ENCODE data around the gene KBTBD7.
A peak's percentile ranks its signal among the peaks of the same experiment; 100 is the strongest.

The KBTBD7 gene, protein sequence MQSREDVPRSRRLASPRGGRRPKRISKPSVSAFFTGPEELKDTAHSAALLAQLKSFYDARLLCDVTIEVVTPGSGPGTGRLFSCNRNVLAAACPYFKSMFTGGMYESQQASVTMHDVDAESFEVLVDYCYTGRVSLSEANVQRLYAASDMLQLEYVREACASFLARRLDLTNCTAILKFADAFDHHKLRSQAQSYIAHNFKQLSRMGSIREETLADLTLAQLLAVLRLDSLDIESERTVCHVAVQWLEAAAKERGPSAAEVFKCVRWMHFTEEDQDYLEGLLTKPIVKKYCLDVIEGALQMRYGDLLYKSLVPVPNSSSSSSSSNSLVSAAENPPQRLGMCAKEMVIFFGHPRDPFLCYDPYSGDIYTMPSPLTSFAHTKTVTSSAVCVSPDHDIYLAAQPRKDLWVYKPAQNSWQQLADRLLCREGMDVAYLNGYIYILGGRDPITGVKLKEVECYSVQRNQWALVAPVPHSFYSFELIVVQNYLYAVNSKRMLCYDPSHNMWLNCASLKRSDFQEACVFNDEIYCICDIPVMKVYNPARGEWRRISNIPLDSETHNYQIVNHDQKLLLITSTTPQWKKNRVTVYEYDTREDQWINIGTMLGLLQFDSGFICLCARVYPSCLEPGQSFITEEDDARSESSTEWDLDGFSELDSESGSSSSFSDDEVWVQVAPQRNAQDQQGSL

DNA sequence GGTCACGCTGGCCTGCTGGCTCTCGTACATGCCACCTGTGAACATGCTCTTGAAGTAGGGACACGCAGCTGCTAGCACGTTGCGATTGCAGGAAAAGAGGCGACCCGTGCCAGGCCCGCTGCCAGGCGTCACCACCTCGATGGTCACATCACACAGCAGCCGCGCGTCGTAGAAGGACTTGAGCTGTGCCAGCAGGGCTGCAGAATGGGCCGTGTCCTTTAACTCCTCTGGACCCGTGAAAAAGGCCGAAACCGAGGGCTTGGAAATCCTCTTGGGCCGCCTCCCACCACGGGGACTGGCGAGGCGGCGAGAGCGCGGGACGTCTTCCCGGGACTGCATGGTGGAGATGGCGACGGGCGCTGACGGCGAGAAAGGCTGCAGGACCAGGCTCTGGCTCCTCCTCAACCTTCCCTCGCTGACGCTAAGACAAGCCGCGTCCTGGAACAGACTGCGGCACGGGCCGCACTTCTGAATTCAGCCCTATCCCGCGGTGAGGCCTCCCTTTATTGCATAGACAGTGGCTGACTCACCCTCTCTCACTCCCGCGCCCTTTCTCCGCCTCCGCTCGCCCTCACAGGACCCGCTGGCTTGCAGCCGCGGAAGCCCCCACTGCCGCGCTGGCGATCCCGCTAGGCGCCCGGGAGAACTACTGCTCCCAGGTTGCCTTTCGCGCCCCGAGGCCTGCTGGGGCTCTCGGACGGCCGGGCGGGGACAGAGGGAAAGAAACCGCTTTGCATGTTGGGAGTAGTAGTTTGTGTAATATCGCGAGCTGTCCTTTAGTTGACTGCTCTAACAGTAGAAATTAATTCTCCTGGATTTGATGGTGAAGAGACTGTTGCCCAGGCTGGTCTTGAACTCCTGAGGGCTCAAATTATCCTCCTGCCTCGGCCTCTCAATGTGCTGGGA, at the start of gene KBTBD7:
KBTBD7 (minus strand) TSS at position 651 of the 906 bp plus-strand sequence; CDS start at position 339, 312 bp downstream.
- ATAC-seq, result peak; percentile 99
- no peak for TF ChIP-seq SNAI2 (CRISPR knock-in tag; IDR thresholded peaks at IDR 0.05)
- TF ChIP-seq ISL1 (CRISPR knock-in tag; IDR thresholded peaks at IDR 0.05), result no peak
- no peak for TF ChIP-seq TOX (CRISPR knock-in tag; IDR thresholded peaks at IDR 0.05; ENCODE audit: borderline replicate concordance)
- no peak for TF ChIP-seq ZFP30 (CRISPR knock-in tag; IDR thresholded peaks at IDR 0.05)
- TF ChIP-seq ARNTL (CRISPR knock-in tag; IDR thresholded peaks at IDR 0.05; ENCODE audit: borderline replicate concordance, low read depth), result no peak
- peak; percentile 49; the same call in 1 of the 2 replicates for TF ChIP-seq ZNF70 (CRISPR knock-in tag; IDR thresholded peaks at IDR 0.05)
- no peak for TF ChIP-seq PPARA (CRISPR knock-in tag; IDR thresholded peaks at IDR 0.05; ENCODE audit: borderline replicate concordance)
- TF ChIP-seq, protein P1, sequence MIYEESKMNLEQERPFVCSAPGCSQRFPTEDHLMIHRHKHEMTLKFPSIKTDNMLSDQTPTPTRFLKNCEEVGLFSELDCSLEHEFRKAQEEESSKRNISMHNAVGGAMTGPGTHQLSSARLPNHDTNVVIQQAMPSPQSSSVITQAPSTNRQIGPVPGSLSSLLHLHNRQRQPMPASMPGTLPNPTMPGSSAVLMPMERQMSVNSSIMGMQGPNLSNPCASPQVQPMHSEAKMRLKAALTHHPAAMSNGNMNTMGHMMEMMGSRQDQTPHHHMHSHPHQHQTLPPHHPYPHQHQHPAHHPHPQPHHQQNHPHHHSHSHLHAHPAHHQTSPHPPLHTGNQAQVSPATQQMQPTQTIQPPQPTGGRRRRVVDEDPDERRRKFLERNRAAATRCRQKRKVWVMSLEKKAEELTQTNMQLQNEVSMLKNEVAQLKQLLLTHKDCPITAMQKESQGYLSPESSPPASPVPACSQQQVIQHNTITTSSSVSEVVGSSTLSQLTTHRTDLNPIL (CRISPR knock-in tag; IDR thresholded peaks at IDR 0.05; ENCODE audit: low read depth), result no peak
- TF ChIP-seq ZNF565 (CRISPR knock-in tag; conservative IDR thresholded peaks at IDR 0.05; ENCODE audit: low read depth), result no peak
- TF ChIP-seq CSDC2 (CRISPR knock-in tag; IDR thresholded peaks at IDR 0.05), result no peak
- TF ChIP-seq BACH2 (CRISPR knock-in tag; IDR thresholded peaks at IDR 0.05; ENCODE audit: borderline replicate concordance), result no peak
- TF ChIP-seq, protein P2, sequence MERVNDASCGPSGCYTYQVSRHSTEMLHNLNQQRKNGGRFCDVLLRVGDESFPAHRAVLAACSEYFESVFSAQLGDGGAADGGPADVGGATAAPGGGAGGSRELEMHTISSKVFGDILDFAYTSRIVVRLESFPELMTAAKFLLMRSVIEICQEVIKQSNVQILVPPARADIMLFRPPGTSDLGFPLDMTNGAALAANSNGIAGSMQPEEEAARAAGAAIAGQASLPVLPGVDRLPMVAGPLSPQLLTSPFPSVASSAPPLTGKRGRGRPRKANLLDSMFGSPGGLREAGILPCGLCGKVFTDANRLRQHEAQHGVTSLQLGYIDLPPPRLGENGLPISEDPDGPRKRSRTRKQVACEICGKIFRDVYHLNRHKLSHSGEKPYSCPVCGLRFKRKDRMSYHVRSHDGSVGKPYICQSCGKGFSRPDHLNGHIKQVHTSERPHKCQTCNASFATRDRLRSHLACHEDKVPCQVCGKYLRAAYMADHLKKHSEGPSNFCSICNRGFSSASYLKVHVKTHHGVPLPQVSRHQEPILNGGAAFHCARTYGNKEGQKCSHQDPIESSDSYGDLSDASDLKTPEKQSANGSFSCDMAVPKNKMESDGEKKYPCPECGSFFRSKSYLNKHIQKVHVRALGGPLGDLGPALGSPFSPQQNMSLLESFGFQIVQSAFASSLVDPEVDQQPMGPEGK (CRISPR knock-in tag; IDR thresholded peaks at IDR 0.05; ENCODE audit: borderline replicate concordance), result no peak; the same call in 1 of the 2 replicates
- TF ChIP-seq TCF4 (CRISPR knock-in tag; IDR thresholded peaks at IDR 0.05; ENCODE audit: borderline replicate concordance), result no peak
- no peak for TF ChIP-seq GLIS3 (CRISPR knock-in tag; IDR thresholded peaks at IDR 0.05)
- TF ChIP-seq, protein P3, sequence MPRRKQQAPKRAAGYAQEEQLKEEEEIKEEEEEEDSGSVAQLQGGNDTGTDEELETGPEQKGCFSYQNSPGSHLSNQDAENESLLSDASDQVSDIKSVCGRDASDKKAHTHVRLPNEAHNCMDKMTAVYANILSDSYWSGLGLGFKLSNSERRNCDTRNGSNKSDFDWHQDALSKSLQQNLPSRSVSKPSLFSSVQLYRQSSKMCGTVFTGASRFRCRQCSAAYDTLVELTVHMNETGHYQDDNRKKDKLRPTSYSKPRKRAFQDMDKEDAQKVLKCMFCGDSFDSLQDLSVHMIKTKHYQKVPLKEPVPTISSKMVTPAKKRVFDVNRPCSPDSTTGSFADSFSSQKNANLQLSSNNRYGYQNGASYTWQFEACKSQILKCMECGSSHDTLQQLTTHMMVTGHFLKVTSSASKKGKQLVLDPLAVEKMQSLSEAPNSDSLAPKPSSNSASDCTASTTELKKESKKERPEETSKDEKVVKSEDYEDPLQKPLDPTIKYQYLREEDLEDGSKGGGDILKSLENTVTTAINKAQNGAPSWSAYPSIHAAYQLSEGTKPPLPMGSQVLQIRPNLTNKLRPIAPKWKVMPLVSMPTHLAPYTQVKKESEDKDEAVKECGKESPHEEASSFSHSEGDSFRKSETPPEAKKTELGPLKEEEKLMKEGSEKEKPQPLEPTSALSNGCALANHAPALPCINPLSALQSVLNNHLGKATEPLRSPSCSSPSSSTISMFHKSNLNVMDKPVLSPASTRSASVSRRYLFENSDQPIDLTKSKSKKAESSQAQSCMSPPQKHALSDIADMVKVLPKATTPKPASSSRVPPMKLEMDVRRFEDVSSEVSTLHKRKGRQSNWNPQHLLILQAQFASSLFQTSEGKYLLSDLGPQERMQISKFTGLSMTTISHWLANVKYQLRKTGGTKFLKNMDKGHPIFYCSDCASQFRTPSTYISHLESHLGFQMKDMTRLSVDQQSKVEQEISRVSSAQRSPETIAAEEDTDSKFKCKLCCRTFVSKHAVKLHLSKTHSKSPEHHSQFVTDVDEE (CRISPR knock-in tag; IDR thresholded peaks at IDR 0.05), result peak; percentile 68; the same call in 1 of the 2 replicates
- no peak for TF ChIP-seq ZNF8 (CRISPR knock-in tag; IDR thresholded peaks at IDR 0.05)

DNA sequence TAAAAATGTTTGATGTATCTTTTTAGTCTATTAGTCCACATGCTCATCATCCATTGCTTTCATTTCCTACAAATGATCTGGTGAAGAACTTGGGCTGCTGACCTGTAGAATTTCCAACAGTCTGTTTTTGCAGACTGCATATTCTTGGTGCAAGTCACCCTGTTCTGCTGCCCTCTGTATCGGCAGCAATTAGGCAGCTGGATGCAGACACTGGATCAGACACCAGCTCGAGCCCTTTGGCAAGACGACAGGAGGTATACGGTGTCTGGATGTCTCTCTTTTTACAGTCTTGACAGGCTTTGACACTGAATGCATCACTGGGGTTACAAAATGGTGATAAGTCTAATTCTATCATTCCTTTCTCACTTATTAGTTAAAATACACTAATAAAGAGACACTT, 47.3 kb upstream of the KBTBD7 start:
- no peak for ATAC-seq

More for the DNA sequence above, 47.3 kb upstream of the KBTBD7 start:
- TF ChIP-seq ZNF8 (CRISPR knock-in tag; IDR thresholded peaks at IDR 0.05) (no peak), GLIS3 (CRISPR knock-in tag; IDR thresholded peaks at IDR 0.05) (no peak), PPARA (CRISPR knock-in tag; IDR thresholded peaks at IDR 0.05; ENCODE audit: borderline replicate concordance) (no peak), RARB (CRISPR knock-in tag; IDR thresholded peaks at IDR 0.05) (no peak), CSDC2 (CRISPR knock-in tag; IDR thresholded peaks at IDR 0.05) (no peak), ESRRG (CRISPR knock-in tag; IDR thresholded peaks at IDR 0.05) (no peak), ZFP3 (CRISPR knock-in tag; IDR thresholded peaks at IDR 0.05) (no peak), SNAI2 (CRISPR knock-in tag; IDR thresholded peaks at IDR 0.05) (no peak), ZNF565 (CRISPR knock-in tag; conservative IDR thresholded peaks at IDR 0.05; ENCODE audit: low read depth) (no peak), ISL1 (CRISPR knock-in tag; IDR thresholded peaks at IDR 0.05) (no peak), OSR1 (CRISPR knock-in tag; IDR thresholded peaks at IDR 0.05) (no peak)
- TF ChIP-seq, protein P3 (CRISPR knock-in tag; IDR thresholded peaks at IDR 0.05), result no peak
- TF ChIP-seq, protein P1 (CRISPR knock-in tag; IDR thresholded peaks at IDR 0.05; ENCODE audit: low read depth), result no peak
- TF ChIP-seq, protein P2 (CRISPR knock-in tag; IDR thresholded peaks at IDR 0.05; ENCODE audit: borderline replicate concordance), result no peak
- TF ChIP-seq, protein P4, sequence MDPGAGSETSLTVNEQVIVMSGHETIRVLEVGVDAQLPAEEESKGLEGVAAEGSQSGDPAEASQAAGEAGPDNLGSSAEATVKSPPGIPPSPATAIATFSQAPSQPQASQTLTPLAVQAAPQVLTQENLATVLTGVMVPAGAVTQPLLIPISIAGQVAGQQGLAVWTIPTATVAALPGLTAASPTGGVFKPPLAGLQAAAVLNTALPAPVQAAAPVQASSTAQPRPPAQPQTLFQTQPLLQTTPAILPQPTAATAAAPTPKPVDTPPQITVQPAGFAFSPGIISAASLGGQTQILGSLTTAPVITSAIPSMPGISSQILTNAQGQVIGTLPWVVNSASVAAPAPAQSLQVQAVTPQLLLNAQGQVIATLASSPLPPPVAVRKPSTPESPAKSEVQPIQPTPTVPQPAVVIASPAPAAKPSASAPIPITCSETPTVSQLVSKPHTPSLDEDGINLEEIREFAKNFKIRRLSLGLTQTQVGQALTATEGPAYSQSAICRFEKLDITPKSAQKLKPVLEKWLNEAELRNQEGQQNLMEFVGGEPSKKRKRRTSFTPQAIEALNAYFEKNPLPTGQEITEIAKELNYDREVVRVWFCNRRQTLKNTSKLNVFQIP (CRISPR knock-in tag; IDR thresholded peaks at IDR 0.05; ENCODE audit: borderline replicate concordance, low read depth), result no peak

Data from SK-N-SH treated with all-trans-retinoic acid at 6 μM for 48 hours (cell line).